Measurements from ENCODE around the gene ITSN2.
"Not testable (repeated sequence)": the region's sequence is repeated elsewhere in the genome, so short reads cannot be mapped to it uniquely, and the experiment has no call there.

Gene ITSN2

GRCh38 chr2:24211408-24211807, 148.9 kb downstream of the ITSN2 start:
- no peak for DNase-seq (ENCODE audit: low spot score)

- no peak for DNase-seq (ENCODE audit: low spot score)
These were observed 149.6 kb downstream of the ITSN2 start for GRCh38 chr2:24210723-24211122.

GRCh38 chr2:24210106-24210455, 150.3 kb downstream of the ITSN2 start:
- DNase-seq (ENCODE audit: low spot score), result no peak

- no peak for DNase-seq (ENCODE audit: low spot score)
These were observed 150.8 kb downstream of the ITSN2 start for GRCh38 chr2:24209389-24210105.

GRCh38 chr2:24208490-24208889, 151.8 kb downstream of the ITSN2 start:
- no peak for DNase-seq (ENCODE audit: low spot score)

GRCh38 chr2:24207359-24207758, 153.0 kb downstream of the ITSN2 start:
- no peak for DNase-seq (ENCODE audit: low spot score)

GRCh38 chr2:24206714-24207113, 153.6 kb downstream of the ITSN2 start:
- no peak for DNase-seq (ENCODE audit: low spot score)

- DNase-seq (ENCODE audit: low spot score), result no peak
These were observed 154.1 kb downstream of the ITSN2 start for GRCh38 chr2:24206242-24206641.

GRCh38 chr2:24205131-24205530, 155.2 kb downstream of the ITSN2 start:
- DNase-seq (ENCODE audit: low spot score), result no peak

GRCh38 chr2:24204505-24204904, 155.8 kb downstream of the ITSN2 start:
- DNase-seq (ENCODE audit: low spot score), result no peak

GRCh38 chr2:24203787-24204150, 156.6 kb downstream of the ITSN2 start:
- DNase-seq (ENCODE audit: low spot score), result no peak

GRCh38 chr2:24203029-24203786, 157.1 kb downstream of the ITSN2 start:
- no peak for DNase-seq (ENCODE audit: low spot score)

GRCh38 chr2:24200799-24201198, 159.5 kb downstream of the ITSN2 start:
- no peak for DNase-seq (ENCODE audit: low spot score)

- no peak for DNase-seq (ENCODE audit: low spot score)
These were observed 160.3 kb downstream of the ITSN2 start for GRCh38 chr2:24199968-24200590.

- DNase-seq (ENCODE audit: low spot score), result not testable (repeated sequence)
These were observed 163.1 kb downstream of the ITSN2 start for GRCh38 chr2:24197213-24197612.

GRCh38 chr2:24191848-24192247, 168.5 kb downstream of the ITSN2 start:
- no peak for DNase-seq (ENCODE audit: low spot score)

- DNase-seq (ENCODE audit: low spot score), result no peak
These were observed 169.2 kb downstream of the ITSN2 start for GRCh38 chr2:24191156-24191555.

GRCh38 chr2:24190503-24190902, 169.8 kb downstream of the ITSN2 start:
- no peak for DNase-seq (ENCODE audit: low spot score)

- DNase-seq (ENCODE audit: low spot score), result no peak
These were observed 170.8 kb downstream of the ITSN2 start for GRCh38 chr2:24189551-24189950.

GRCh38 chr2:24183366-24184069, 176.8 kb downstream of the ITSN2 start:
- DNase-seq (ENCODE audit: low spot score), result no peak

GRCh38 chr2:24182507-24182906, 177.8 kb downstream of the ITSN2 start:
- no peak for DNase-seq (ENCODE audit: low spot score)

GRCh38 chr2:24181849-24182248, 178.5 kb downstream of the ITSN2 start:
- peak; percentile 75 for DNase-seq (ENCODE audit: low spot score)

- DNase-seq (ENCODE audit: low spot score), result no peak
These were observed 180.7 kb downstream of the ITSN2 start for GRCh38 chr2:24179683-24180082.

Measured in kidney tubule cell (primary cell).